ENCODE data around the gene ITPRIP.

GRCh38 chr10:104273286-104273685 lies 65.0 kb downstream of the ITPRIP start:
- TF ChIP-seq POLR2A (IDR thresholded peaks at IDR 0.05) = no peak
- TF ChIP-seq CTCF (IDR thresholded peaks at IDR 0.05) = no peak

Data from body of pancreas (tissue), 4 donors.